Mesendoderm (in vitro differentiated cells): ENCODE results near the gene KRT15.

Experiments
- DNase-seq: peaks from one replicate; pipeline ENCODE4 v3.0.0; 2013
- H2AK5ac ChIP-seq: 2 replicates; pipeline ENCODE4 v1.6.1; 2013; ENCODE audit warnings: low read length, inconsistent platforms
- H2BK120ac ChIP-seq: 2 replicates; pipeline ENCODE4 v1.6.1; 2013; ENCODE audit warnings: low read depth, mild to moderate bottlenecking, low read length, moderate library complexity, mixed read lengths
- H2BK15ac ChIP-seq: replicated peaks from 2 replicates; pipeline ENCODE4 v1.6.1; 2013; ENCODE audit warnings: low read depth, mild to moderate bottlenecking, moderate library complexity
- H2BK5ac ChIP-seq: 2 replicates; pipeline ENCODE4 v1.6.1; 2013; ENCODE audit warnings: low read length, inconsistent platforms
- H3K18ac ChIP-seq: 2 replicates; pipeline ENCODE4 v1.6.1; 2013; ENCODE audit warnings: mild to moderate bottlenecking, low read length, mixed read lengths
- H3K23ac ChIP-seq: one replicate; pipeline ENCODE4 v1.6.1; 2013; ENCODE audit warnings: low read length
- H3K27ac ChIP-seq: 2 replicates; pipeline ENCODE4 v1.5.1; 2013; ENCODE audit warnings: low read depth, mild to moderate bottlenecking, inconsistent platforms, low read length, moderate library complexity
- H3K27me3 ChIP-seq: 2 replicates; pipeline ENCODE4 v1.6.1; 2013; ENCODE audit warnings: low read length, control low read depth, mild to moderate bottlenecking, inconsistent platforms; ENCODE audit not compliant: insufficient read depth, poor library complexity
- H3K36me3 ChIP-seq: 2 replicates; pipeline ENCODE4 v1.6.1; 2013; ENCODE audit warnings: low read length, inconsistent platforms; ENCODE audit not compliant: control insufficient read depth, insufficient read depth
- H3K4ac ChIP-seq: one replicate; pipeline ENCODE4 v1.6.1; 2013; ENCODE audit warnings: low read depth, mild to moderate bottlenecking, low read length, moderate library complexity
- H3K4me1 ChIP-seq: 2 replicates; pipeline ENCODE4 v1.6.1; 2013; ENCODE audit warnings: low read depth, low read length, inconsistent platforms; ENCODE audit not compliant: control insufficient read depth
- H3K4me2 ChIP-seq: 2 replicates; pipeline ENCODE4 v1.6.1; 2013; ENCODE audit warnings: low read length
- H3K4me3 ChIP-seq: 2 replicates; pipeline ENCODE4 v1.5.1; 2013; ENCODE audit warnings: mild to moderate bottlenecking, low read length
- H3K56ac ChIP-seq: one replicate; pipeline ENCODE4 v1.6.1; 2013; ENCODE audit warnings: low read length
- H3K79me1 ChIP-seq: 2 replicates; pipeline ENCODE4 v1.6.1; 2013; ENCODE audit warnings: low read length, inconsistent platforms
- H3K79me2 ChIP-seq: 2 replicates; pipeline ENCODE4 v1.6.1; 2013; ENCODE audit warnings: mild to moderate bottlenecking, low read length; ENCODE audit not compliant: control insufficient read depth, insufficient read depth
- H3K9ac ChIP-seq: 2 replicates; pipeline ENCODE4 v1.6.1; 2013; ENCODE audit warnings: low read length, inconsistent platforms
- H4K5ac ChIP-seq: one replicate; pipeline ENCODE4 v1.6.1; 2013; ENCODE audit warnings: low read length
- H4K8ac ChIP-seq: one replicate; pipeline ENCODE4 v1.6.1; 2013; ENCODE audit warnings: low read depth, mild to moderate bottlenecking, control low read depth, low read length, moderate library complexity
- WGBS: extraction: QIAGEN DNeasy Blood & Tissue Kit; methylation state at CpG from one replicate; pipeline ENCODE4 v1.1.7; 2013; ENCODE audit warnings: low lambda C conversion rate, missing lambda C conversion rate; ENCODE audit not compliant: insufficient coverage; ENCODE audit errors: extremely low coverage; 5-methylcytosine and 5-hydroxymethylcytosine counted together

The KRT15 gene

GRCh38 chr17:41496803-41497484, 21.7 kb downstream of the KRT15 start:
- no peaks in the 10 kb centered on the region for H3K36me3 ChIP-seq
- H3K56ac ChIP-seq = peak overlapping the region; percentile 67

GRCh38 chr17:41494524-41494923, 24.2 kb downstream of the KRT15 start:
- H4K5ac ChIP-seq = no peak overlapping the region
- H3K56ac ChIP-seq = peak overlapping the region; percentile 25
- no peak overlapping the region for H4K8ac ChIP-seq
- peak; percentile 47 for DNase-seq
- no peaks in the 10 kb centered on the region for H3K79me1 ChIP-seq
- H3K23ac ChIP-seq = no peak overlapping the region
- no peak overlapping the region for H2BK15ac ChIP-seq
- WGBS = no CpG with 5 or more reads among the region's 2 CpGs
- H3K18ac ChIP-seq = no peak overlapping the region
- no peaks in the 10 kb centered on the region for H3K79me2 ChIP-seq
- peaks cover 5% of the 10 kb centered on the region for H3K4me1 ChIP-seq
- no peak overlapping the region for H2BK5ac ChIP-seq
- no peaks in the 10 kb centered on the region for H3K36me3 ChIP-seq
- no peak overlapping the region for H3K4me3 ChIP-seq
- H3K27ac ChIP-seq = no peak overlapping the region
- H3K9ac ChIP-seq = no peak overlapping the region
- no peak overlapping the region for H2AK5ac ChIP-seq
- no peak overlapping the region for H3K4me2 ChIP-seq
- no peak overlapping the region for H3K4ac ChIP-seq
- H3K27me3 ChIP-seq = no peaks in the 10 kb centered on the region
- H2BK120ac ChIP-seq = no peak overlapping the region

More at GRCh38 chr17:41496803-41497484, 21.7 kb downstream of the KRT15 start:
- H2BK5ac ChIP-seq = no peak overlapping the region
- no peak overlapping the region for H3K4me2 ChIP-seq
- H2AK5ac ChIP-seq = peak overlapping the region; percentile 74
- peak overlapping the region; percentile 79 for H4K5ac ChIP-seq
- DNase-seq = peak; percentile 93
- no peaks in the 10 kb centered on the region for H3K79me2 ChIP-seq
- no peak overlapping the region for H4K8ac ChIP-seq
- peaks cover 11% of the 10 kb centered on the region for H3K4me1 ChIP-seq
- no peak overlapping the region for H3K27ac ChIP-seq
- H3K23ac ChIP-seq = no peak overlapping the region
- H2BK15ac ChIP-seq = no peak overlapping the region
- H3K79me1 ChIP-seq = no peaks in the 10 kb centered on the region
- no peak overlapping the region for H3K4ac ChIP-seq
- no peak overlapping the region for H3K9ac ChIP-seq
- no peak overlapping the region for H3K18ac ChIP-seq
- no CpG with 5 or more reads among the region's 12 CpGs for WGBS
- H3K4me3 ChIP-seq = no peak overlapping the region
- H3K27me3 ChIP-seq = no peaks in the 10 kb centered on the region
- no peak overlapping the region for H2BK120ac ChIP-seq

- H3K4me1 ChIP-seq = peaks cover 5% of the 10 kb centered on the region
- H2BK15ac ChIP-seq = no peak overlapping the region
- H3K27ac ChIP-seq = no peak overlapping the region
- WGBS = no CpG with 5 or more reads among the region's 4 CpGs
- H2BK120ac ChIP-seq = no peak overlapping the region
- no peak for DNase-seq
- no peak overlapping the region for H3K23ac ChIP-seq
- no peak overlapping the region for H2BK5ac ChIP-seq
- H3K27me3 ChIP-seq = no peaks in the 10 kb centered on the region
- no peaks in the 10 kb centered on the region for H3K79me2 ChIP-seq
- H3K18ac ChIP-seq = no peak overlapping the region
- no peak overlapping the region for H3K4me3 ChIP-seq
- H3K79me1 ChIP-seq = no peaks in the 10 kb centered on the region
- H3K4ac ChIP-seq = no peak overlapping the region
- H2AK5ac ChIP-seq = no peak overlapping the region
- H3K4me2 ChIP-seq = no peak overlapping the region
- no peak overlapping the region for H3K56ac ChIP-seq
- no peak overlapping the region for H4K5ac ChIP-seq
- H4K8ac ChIP-seq = no peak overlapping the region
- no peaks in the 10 kb centered on the region for H3K36me3 ChIP-seq
- H3K9ac ChIP-seq = no peak overlapping the region
These were observed 25.9 kb downstream of the KRT15 start for GRCh38 chr17:41492771-41493170.

GRCh38 chr17:41492351-41492750, 26.3 kb downstream of the KRT15 start:
- Histone ChIP-seq H3K4me1 (peaks cover 5% of the 10 kb centered on the region), H2AK5ac (no peak overlapping the region), H3K4me2 (no peak overlapping the region), H2BK15ac (no peak overlapping the region), H4K5ac (no peak overlapping the region), H3K56ac (no peak overlapping the region), H3K36me3 (no peaks in the 10 kb centered on the region), H2BK120ac (no peak overlapping the region), H3K9ac (no peak overlapping the region), H3K18ac (no peak overlapping the region), H4K8ac (no peak overlapping the region), H3K23ac (no peak overlapping the region), H2BK5ac (no peak overlapping the region), H3K79me1 (no peaks in the 10 kb centered on the region), H3K79me2 (no peaks in the 10 kb centered on the region), H3K27ac (no peak overlapping the region), H3K27me3 (no peaks in the 10 kb centered on the region), H3K4ac (no peak overlapping the region), H3K4me3 (no peak overlapping the region)
- no peak for DNase-seq
- no CpG with 5 or more reads among the region's 6 CpGs for WGBS

- Histone ChIP-seq H3K23ac (no peak overlapping the region), H2BK120ac (no peak overlapping the region), H2BK15ac (no peak overlapping the region), H2BK5ac (no peak overlapping the region), H3K4me2 (no peak overlapping the region), H4K5ac (no peak overlapping the region), H3K27ac (no peak overlapping the region), H3K4me1 (peaks cover 3% of the 10 kb centered on the region), H3K56ac (no peak overlapping the region), H3K4ac (no peak overlapping the region), H3K27me3 (no peaks in the 10 kb centered on the region), H3K79me2 (no peaks in the 10 kb centered on the region), H3K79me1 (no peaks in the 10 kb centered on the region), H3K18ac (no peak overlapping the region), H2AK5ac (no peak overlapping the region), H3K9ac (no peak overlapping the region), H3K36me3 (no peaks in the 10 kb centered on the region), H4K8ac (no peak overlapping the region), H3K4me3 (no peak overlapping the region)
- DNase-seq = no peak
- WGBS = no CpG with 5 or more reads among the region's 2 CpGs
These were observed 27.2 kb downstream of the KRT15 start for GRCh38 chr17:41491476-41491875.
